GM04503 (cell line): Measurements from ENCODE around the gene SLC6A15.

Experiments used
- DNase-seq: peaks from one replicate; pipeline ENCODE4 v3.0.0-alpha.2; 2012; ENCODE audit warnings: low read depth

The SLC6A15 gene

GRCh38 chr12:84912198-84913128 lies at the start of gene SLC6A15:
TSS of gene SLC6A15 (minus strand) at chr12:84912799. CDS start at chr12:84892120, 20,679 bp downstream.
- no peak for DNase-seq

DNA sequence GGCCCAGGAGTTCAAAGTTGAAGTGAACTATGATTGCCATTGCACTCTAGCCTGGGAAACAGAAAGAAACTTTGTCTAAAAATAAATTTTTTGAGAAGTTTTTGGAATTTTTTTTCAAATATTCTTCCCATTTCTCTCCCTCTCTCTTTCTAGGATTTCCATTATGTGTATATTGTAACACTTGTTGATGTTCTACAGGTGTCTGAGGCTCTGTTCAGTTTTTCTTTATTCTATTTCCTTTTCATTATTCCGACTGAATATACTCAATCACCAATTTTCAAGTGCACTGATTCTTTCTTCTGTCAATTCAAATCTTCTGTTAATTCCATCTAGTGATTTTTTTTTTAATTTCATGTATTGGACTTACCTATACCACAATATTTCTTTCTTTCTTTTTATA lies 48.3 kb upstream of the SLC6A15 start:
- DNase-seq, result no peak

DNA sequence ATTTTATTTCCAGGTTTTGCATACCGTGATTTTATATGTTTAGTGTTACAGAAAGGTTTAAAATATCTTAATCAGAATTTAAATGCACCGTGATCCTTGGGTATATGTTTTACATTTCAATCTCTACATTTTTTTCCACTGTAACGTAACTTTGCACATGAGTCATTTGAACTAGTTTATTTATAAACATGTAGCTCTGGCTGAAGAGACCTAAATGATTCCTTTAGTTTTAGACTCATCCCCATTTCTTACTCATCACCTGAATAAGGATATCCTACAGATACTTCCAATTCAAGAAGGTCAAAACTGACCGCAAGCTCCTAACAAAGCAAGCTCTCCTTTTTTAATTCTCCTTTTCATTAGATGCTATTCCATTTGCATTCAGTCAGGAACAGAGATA lies 42.7 kb upstream of the SLC6A15 start:
- DNase-seq, result no peak

GRCh38 chr12:84954415-84954814 lies 41.8 kb upstream of the SLC6A15 start:
- DNase-seq, result no peak

DNA sequence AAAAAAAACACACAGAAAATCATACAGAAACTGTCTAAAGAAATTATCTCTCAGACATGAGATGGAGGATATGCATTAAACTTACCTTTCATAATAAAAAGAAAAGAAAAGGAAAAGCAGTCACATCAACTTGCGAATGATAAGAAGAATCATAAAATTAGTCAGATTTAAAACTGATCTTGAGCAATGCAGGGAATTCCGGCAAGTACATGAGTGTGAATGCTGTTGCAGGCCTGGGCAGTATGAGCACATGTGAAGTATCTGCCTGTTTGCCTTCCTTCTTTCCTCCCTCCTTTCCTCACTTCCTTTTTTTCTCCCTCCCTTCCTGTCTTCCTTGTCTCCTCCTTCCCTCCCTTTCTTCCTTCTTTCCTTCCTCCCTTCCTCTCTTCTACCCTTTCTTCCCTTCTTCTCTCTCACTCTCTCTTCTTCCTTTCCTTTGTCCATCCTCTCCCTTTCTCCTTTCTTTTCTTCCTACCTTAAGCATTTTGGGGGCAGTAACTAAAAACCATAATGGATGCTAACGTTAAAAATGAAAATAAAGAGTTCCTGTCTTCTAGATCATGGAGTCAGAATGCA lies 38.5 kb upstream of the SLC6A15 start:
- no peak for DNase-seq

GRCh38 chr12:84946753-84947152 lies 34.2 kb upstream of the SLC6A15 start:
- DNase-seq, result no peak

DNA sequence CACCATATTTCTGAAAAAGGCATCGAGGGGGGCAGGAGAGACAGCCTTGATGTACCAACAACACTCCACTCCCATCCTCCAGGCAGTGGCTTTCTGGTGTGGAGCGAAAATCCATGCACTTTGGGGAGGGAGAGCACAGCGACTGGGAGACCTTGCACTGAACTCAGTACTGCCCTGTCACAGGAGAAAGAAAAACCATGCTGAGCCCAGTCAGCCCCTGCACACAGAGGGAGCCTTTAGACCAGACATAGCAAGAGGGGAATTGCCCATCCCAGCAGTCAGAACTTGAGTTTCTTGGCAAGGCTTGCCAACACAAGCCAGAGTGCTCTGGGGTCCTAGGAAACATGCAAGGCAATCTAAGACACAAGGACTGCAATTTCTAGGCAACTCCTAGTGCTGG lies 24.8 kb upstream of the SLC6A15 start:
- DNase-seq, result no peak

- no peak for DNase-seq
Measured at GRCh38 chr12:84929501-84929900, 16.9 kb upstream of the SLC6A15 start.

GRCh38 chr12:84924981-84925380 lies 12.4 kb upstream of the SLC6A15 start:
- no peak for DNase-seq

- DNase-seq, result no peak
Measured at GRCh38 chr12:84922693-84923092, 10.1 kb upstream of the SLC6A15 start.

DNA sequence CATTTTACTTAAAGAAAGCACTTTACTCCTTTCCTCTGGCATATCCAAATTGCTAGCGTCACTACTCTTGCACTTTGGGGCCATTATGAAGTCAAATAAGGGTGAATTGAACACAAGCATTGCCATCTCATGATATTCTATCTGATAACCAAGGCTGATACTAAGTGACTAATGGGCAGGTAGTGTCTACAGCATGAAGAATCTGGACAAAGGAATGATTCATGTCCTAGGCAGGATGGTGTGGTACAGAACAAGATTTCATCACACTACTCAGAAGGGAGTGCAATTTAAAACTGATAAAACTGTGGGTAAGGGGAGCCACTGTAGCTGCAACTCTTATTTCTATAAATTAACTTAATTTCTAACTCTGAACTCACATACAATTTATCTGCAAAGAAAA lies 7.7 kb upstream of the SLC6A15 start:
- no peak for DNase-seq

- no peak for DNase-seq
Measured at GRCh38 chr12:84919271-84919670, 6.7 kb upstream of the SLC6A15 start.

GRCh38 chr12:84913129-84913515 lies 523 bp upstream of the SLC6A15 start:
- DNase-seq, result no peak

DNA sequence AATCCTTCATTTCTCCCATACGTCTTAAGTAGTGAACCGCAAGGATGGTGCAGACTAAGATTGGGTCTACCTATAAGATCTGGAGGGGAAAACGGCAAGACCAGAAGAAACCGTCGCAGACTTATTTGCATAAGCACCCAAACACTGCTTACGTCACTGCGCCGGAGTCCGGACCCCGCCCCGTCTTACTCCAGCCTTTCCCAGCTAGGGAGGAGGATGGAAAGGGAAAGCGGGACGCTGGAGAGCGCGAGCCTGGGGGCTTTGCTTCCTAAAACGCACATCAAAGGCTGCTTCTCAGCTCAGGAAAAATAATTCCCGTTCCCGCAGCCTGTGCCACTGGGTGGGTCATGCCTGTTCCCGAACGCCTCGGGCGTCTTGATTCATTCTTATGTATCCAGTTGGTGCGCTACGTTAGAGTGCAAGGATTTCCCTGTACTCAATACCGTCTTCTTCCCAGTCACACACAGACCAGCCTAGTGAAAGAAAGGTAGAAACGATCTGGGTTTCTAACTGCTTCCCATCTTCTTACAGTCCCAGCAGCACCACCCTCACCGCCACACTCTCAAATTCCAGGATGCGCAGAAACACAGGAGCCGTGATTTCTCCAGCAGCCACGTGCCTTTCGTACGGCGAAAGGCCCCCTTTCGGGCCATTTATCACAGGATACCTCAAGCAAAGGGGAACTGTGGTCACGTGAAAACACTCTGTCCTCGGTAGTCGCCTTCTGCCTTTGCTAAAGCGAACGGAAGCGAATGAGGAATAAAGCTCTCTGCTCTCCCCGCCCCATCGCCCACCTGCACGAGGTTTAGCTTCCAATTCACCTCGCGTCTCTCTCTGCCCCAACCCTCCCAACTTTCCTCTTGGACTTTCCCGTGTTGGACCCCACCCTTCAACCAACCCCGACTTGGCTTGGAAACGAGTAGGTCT lies 1.1 kb downstream of the SLC6A15 start:
- DNase-seq, result no peak

- no peak for DNase-seq
Measured at GRCh38 chr12:84910549-84911241, 1.9 kb downstream of the SLC6A15 start.

GRCh38 chr12:84904051-84904450 lies 8.5 kb downstream of the SLC6A15 start:
- DNase-seq, result no peak

DNA sequence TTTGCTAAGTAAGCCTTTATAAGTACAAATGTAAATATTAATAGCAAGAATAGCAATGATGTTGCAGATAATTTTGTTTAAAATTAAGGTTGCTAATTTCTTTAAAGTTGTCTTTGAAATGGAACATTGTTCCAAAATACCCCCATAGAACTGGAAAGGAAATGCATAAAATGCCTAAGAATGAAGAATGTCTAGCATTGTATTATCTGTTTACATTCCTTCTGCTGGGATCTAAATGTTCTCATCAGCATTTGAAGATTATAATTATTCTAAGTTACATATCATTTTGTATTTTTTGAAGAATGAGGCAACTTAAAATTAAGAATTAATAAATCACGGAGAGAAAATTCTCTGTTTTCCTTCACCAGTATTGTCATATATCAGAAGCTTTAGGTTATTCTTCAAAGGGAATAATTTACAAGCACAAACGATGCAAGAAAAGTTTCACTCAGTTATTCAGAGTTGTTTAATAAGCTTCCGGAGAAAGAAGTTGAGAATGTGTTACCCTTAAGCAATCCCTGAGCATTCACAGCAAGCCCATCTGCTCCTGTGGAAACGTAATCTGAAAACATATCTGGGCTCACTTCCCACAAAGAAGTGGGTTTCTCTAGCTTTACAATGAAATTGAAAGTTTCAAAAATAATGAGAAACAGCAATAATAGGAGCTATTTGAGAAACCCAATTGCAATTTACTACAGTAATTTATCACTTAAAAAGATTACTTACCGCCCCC lies 21.3 kb downstream of the SLC6A15 start:
- DNase-seq, result no peak

DNA sequence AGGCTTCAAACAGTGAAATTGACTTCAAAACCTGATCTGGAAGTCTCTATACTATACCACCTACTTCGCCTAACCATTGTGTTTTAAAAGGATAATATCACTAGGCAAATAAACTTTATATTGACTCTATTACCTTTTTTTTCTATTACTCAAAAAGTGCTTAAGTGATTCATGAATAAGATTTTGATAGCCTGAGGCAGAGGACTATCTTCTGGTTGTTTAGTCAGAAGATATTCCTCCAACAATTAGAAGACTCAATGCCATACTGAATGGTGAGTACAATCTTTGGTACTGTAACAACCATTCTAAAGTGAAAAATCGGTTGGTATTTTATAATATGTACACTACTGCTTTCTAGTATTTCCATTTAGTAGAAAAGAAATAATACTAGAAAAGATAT lies 22.8 kb downstream of the SLC6A15 start:
- DNase-seq, result no peak

- no peak for DNase-seq
Measured at GRCh38 chr12:84888861-84889260, 23.7 kb downstream of the SLC6A15 start.

- DNase-seq, result no peak
Measured at GRCh38 chr12:84877340-84877739, 35.3 kb downstream of the SLC6A15 start.

DNA sequence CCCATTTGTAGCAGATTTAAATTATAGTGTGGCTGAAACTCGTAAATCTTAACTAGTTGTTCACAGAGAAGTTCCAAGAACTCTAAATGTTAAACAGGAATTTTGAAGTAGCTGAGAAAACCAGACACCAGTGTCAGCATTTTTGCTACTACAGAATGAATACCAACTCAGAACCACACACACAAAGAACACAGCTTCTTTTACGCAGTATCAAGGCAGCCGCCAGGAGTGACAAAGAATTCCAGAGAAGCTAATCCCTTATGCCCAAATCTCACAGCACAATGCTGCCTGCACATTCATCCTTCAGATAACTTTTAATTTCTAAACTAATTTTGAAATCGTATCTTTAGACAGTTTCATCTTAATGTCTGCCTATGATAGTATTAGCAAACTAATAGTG lies 37.4 kb downstream of the SLC6A15 start:
- no peak for DNase-seq
